Gastrocnemius medialis (tissue), 4 donors: ENCODE results near the gene EVA1C. TPM values are rescaled to one million over a fixed set of nuclear protein-coding genes. Genes with fewer than 3 reads are reported as not detected.

Experiments used
- ATAC-seq, 2 donors: fragments of 150-250 bp; one replicate each; pipeline ENCODE4 v1.9.1; 2016
- DNase-seq, 2 donors: peaks; one replicate each; pipeline ENCODE4 v3.0.0-alpha.2; 2019
- H3K27ac ChIP-seq, 4 donors: fragments of 200-600 bp; sonication (generic); 1 replicate in 1 of 4; 2 replicates in 3 of 4; pipeline ENCODE4 v1.5.1; 2016 to 2018; ENCODE audit warnings: mild to moderate bottlenecking in 2 of 4, moderate library complexity in 1 of 4
- H3K27me3 ChIP-seq, 3 donors: fragments of 200-600 bp; sonication (generic) in 2 of 3; 1 replicate in 1 of 3; 2 replicates in 2 of 3; pipeline versions ENCODE4 v1.5.1 to v1.6.0; 2016 to 2019; ENCODE audit warnings: mild to moderate bottlenecking in 1 of 3, moderate library complexity in 1 of 3
- H3K36me3 ChIP-seq, 2 donors: fragments of 200-600 bp; sonication (generic) in 1 of 2; one replicate each; pipeline ENCODE4 v1.5.1; 2017 to 2018
- H3K4me1 ChIP-seq, 2 donors: fragments of 200-600 bp; sonication (generic) in 1 of 2; one replicate each; pipeline ENCODE4 v1.5.1; 2016 to 2017; ENCODE audit warnings: mild to moderate bottlenecking in 2 of 2
- H3K4me3 ChIP-seq, 4 donors: fragments of 200-600 bp; sonication (generic) in 3 of 4; 1 replicate in 1 of 4; 2 replicates in 3 of 4; pipeline ENCODE4 v1.5.1; 2016 to 2019; ENCODE audit warnings: mild to moderate bottlenecking in 2 of 4
- H3K9me3 ChIP-seq, 3 donors: fragments of 200-600 bp; sonication (generic) in 2 of 3; 1 replicate in 1 of 3; 2 replicates in 2 of 3; pipeline ENCODE4 v1.5.1; 2016 to 2019
- POLR2A ChIP-seq, 2 donors: fragments of 450-650 bp; IDR thresholded peaks; one replicate each; pipeline ENCODE4 v1.6.1; 2017; ENCODE audit warnings: antibody characterized with exemption in 2 of 2, mild to moderate bottlenecking in 2 of 2, moderate library complexity in 2 of 2
- in situ Hi-C, 4 donors: fragments of 200-750 bp; cut with MboI; loops; one replicate each; pipeline versions ENCODE4 v1.15.0 to v1.8.0; 2017; ENCODE audit warnings: low sequenced_read_pairs in 4 of 4
- intact Hi-C: fragments of 100-400 bp; cut with DNase I; formaldehyde crosslinking; loops from one replicate; pipeline ENCODE4 v1.15.1; 2023; ENCODE audit warnings: low total_unique reads
- total RNA-seq, 4 donors: library from RNA; depleted of rRNA; stranded (reverse); fragments of >200 nt; gene quantifications; one replicate each; pipeline versions ENCODE4 v1.1.0 to v1.2.3, GENCODE V29; 2016
- TF ChIP-seq, protein P1 (sequence below), 5 experiments: fragments of 450-650 bp in 3 of 5; fragments of 200-600 bp in 2 of 5; sonication (generic) in 2 of 5; IDR thresholded peaks in 4 of 5; conservative IDR thresholded peaks in 1 of 5; 1 replicate in 4 of 5; 2 replicates in 1 of 5; pipeline ENCODE4 v1.5.1; 2016 to 2019; ENCODE audit warnings: antibody characterized with exemption in 5 of 5, mild to moderate bottlenecking in 3 of 5, moderate library complexity in 3 of 5

Gene EVA1C
- total RNA-seq, 4 donors from 2014 or later, result 9.2 to 15.8 (median 12.1) TPM

DNA sequence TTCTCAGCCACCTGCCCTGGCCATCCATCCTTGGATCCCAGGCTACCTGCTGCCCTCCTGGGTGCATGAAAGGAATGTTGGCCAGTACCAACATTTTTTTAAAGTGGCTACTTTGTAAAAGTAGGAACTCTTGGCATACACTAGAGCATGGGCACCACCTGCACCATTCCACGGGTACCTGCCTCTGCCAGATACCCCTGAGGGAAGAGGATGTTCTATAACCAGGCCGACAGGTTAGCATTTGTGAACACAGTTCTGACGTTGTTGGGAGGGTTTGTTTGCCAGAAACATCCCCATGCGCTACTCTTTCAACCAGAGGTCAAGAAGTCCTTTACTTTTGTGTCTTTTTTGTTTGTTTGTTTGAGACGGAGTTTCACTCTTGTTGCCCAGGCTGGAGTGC, 43.0 kb downstream of the EVA1C start:
- no peaks in the 10 kb centered on the region for H3K27me3 ChIP-seq
- in situ Hi-C loops (no loop called here), intact Hi-C loops (no loop called here)
- ATAC-seq (no peak), DNase-seq (no peak)
- peaks cover 0 to 4% of the 10 kb centered on the region in 2 donors for H3K36me3 ChIP-seq
- no peaks in the 10 kb centered on the region for H3K9me3 ChIP-seq
- H3K27ac ChIP-seq, result peak overlapping the region in 3 of 4 donors; percentile 24 to 68 (median 49)
- peaks cover 10 to 11% of the 10 kb centered on the region in 2 donors for H3K4me1 ChIP-seq
- H3K4me3 ChIP-seq, result no peak overlapping the region
- TF ChIP-seq, protein P1, sequence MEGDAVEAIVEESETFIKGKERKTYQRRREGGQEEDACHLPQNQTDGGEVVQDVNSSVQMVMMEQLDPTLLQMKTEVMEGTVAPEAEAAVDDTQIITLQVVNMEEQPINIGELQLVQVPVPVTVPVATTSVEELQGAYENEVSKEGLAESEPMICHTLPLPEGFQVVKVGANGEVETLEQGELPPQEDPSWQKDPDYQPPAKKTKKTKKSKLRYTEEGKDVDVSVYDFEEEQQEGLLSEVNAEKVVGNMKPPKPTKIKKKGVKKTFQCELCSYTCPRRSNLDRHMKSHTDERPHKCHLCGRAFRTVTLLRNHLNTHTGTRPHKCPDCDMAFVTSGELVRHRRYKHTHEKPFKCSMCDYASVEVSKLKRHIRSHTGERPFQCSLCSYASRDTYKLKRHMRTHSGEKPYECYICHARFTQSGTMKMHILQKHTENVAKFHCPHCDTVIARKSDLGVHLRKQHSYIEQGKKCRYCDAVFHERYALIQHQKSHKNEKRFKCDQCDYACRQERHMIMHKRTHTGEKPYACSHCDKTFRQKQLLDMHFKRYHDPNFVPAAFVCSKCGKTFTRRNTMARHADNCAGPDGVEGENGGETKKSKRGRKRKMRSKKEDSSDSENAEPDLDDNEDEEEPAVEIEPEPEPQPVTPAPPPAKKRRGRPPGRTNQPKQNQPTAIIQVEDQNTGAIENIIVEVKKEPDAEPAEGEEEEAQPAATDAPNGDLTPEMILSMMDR (IDR thresholded peaks at IDR 0.05 in 4 of 5, conservative IDR thresholded peaks at IDR 0.05 in 1 of 5), result no peak
- no peak for TF ChIP-seq POLR2A (IDR thresholded peaks at IDR 0.05)

DNA sequence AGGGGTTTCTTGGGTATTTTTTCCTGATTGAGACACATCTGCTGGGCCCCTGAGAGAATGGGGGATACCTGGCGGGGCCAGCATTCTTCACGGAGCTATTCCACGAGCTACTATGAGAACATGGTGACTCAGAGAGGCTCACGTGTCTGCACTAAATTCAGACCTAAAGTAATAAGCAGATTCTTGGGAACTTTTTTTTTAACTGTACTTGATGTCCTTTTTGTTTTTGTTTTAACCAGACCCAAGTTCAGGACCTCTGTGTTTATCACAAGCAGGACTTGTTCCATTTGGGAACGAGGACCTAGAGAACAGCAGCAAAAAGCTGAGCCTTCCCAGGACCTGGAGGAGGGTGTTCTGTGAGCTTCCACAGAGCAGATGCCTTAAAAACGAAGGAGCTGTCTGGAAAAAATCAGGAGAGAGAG, 44.0 kb downstream of the EVA1C start:
- Histone ChIP-seq H3K27ac (peak overlapping the region; percentile 21 to 68 (median 54)), H3K4me3 (no peak overlapping the region), H3K36me3 (peaks cover 0 to 8% of the 10 kb centered on the region in 2 donors), H3K4me1 (peaks cover 10 to 11% of the 10 kb centered on the region in 2 donors), H3K9me3 (no peaks in the 10 kb centered on the region), H3K27me3 (no peaks in the 10 kb centered on the region)
- in situ Hi-C loops (no loop called here), intact Hi-C loops (loop anchor here (2.0 kb wide), 1 partner anchor 44 kb away; the partner anchor contains the start of gene EVA1C)
- TF ChIP-seq, protein P1 (IDR thresholded peaks at IDR 0.05 in 4 of 5, conservative IDR thresholded peaks at IDR 0.05 in 1 of 5), result no peak
- TF ChIP-seq POLR2A (IDR thresholded peaks at IDR 0.05), result no peak
- ATAC-seq, result peak; percentile 27 to 66
- no peak for DNase-seq

DNA sequence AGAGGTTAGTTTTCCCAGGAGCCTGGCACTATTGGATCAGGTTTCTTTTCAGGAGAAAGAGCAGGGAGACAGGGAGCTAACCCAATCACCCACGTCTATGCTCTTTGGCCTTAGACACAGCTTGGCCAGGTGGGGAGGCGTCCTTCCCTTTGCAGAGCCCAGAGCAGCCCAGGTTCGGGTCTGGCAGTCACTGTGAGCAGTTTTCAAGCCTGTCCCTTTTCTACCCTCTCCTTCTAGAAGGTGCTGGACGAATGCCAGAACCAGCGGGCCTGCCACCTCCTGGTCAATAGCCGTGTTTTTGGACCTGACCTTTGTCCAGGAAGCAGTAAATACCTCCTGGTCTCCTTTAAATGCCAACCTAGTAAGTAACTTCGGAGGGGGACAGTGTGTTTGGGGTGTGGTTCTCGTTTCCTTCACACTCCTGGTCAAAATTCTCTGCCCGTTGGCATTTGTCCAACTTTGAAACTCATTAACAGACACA, 44.9 kb downstream of the EVA1C start:
- Histone ChIP-seq H3K27ac (peak overlapping the region; percentile 21 to 68 (median 54)), H3K9me3 (no peaks in the 10 kb centered on the region), H3K36me3 (peaks cover 0 to 8% of the 10 kb centered on the region in 2 donors), H3K4me1 (peaks cover 10 to 11% of the 10 kb centered on the region in 2 donors), H3K27me3 (no peaks in the 10 kb centered on the region), H3K4me3 (no peak overlapping the region)
- ATAC-seq (no peak), DNase-seq (no peak)
- TF ChIP-seq POLR2A (IDR thresholded peaks at IDR 0.05), result no peak
- TF ChIP-seq, protein P1 (IDR thresholded peaks at IDR 0.05 in 4 of 5, conservative IDR thresholded peaks at IDR 0.05 in 1 of 5), result no peak
- intact Hi-C loops (loop anchor here (2.0 kb wide), 1 partner anchor 45 kb away; the partner anchor contains the start of gene EVA1C), in situ Hi-C loops (no loop called here)

DNA sequence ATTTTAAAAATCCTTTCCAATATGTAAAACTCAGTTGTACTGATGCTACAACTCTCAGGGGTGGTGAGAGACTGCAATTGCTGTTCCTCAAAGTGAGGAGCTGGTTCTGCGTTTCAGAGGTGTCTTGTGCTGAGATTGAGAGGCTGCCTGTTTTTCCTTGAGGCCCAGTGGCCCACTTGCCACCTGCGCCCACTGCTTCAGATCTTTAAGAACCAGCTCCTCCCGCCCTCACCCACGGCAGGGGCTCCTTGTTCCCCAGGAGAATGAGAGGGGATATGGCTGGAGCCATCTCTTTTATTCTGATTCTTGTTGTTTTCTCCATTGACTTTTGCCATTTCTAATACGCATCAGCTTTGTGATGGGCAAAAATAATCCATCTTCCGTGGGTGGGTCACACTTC, 45.5 kb downstream of the EVA1C start:
- DNase-seq (no peak), ATAC-seq (no peak)
- H3K27me3 ChIP-seq, result no peaks in the 10 kb centered on the region
- H3K27ac ChIP-seq, result peak overlapping the region in 3 of 4 donors; percentile 48 to 68 (median 60)
- H3K4me1 ChIP-seq, result peaks cover 10 to 11% of the 10 kb centered on the region in 2 donors
- in situ Hi-C loops (no loop called here), intact Hi-C loops (loop anchor here (2.0 kb wide), 1 partner anchor 45 kb away; the partner anchor contains the start of gene EVA1C)
- no peak for TF ChIP-seq POLR2A (IDR thresholded peaks at IDR 0.05)
- TF ChIP-seq, protein P1 (IDR thresholded peaks at IDR 0.05 in 4 of 5, conservative IDR thresholded peaks at IDR 0.05 in 1 of 5), result no peak
- no peak overlapping the region for H3K4me3 ChIP-seq
- peaks cover 0 to 8% of the 10 kb centered on the region in 2 donors for H3K36me3 ChIP-seq
- no peaks in the 10 kb centered on the region for H3K9me3 ChIP-seq
